ENCODE results near the gene CSNK1D.

DNA sequence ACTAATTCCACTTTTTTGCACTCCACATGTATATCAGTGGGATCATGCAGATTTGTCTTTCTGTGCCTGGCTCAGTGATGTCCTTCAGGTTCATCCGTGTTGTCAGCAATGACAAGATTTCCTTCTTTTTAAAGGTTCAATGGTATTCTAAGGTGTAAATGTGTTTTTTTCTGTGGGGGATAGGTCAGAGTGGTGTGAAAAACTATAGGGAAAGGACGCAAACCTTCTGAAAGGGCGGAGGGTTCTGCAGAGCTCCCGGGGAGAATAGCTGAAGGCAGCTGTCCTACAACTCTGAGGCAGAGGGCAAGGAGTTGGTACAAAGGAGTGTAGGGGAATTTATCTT is 21.9 kb upstream of the CSNK1D start:
- TF ChIP-seq, protein P1, sequence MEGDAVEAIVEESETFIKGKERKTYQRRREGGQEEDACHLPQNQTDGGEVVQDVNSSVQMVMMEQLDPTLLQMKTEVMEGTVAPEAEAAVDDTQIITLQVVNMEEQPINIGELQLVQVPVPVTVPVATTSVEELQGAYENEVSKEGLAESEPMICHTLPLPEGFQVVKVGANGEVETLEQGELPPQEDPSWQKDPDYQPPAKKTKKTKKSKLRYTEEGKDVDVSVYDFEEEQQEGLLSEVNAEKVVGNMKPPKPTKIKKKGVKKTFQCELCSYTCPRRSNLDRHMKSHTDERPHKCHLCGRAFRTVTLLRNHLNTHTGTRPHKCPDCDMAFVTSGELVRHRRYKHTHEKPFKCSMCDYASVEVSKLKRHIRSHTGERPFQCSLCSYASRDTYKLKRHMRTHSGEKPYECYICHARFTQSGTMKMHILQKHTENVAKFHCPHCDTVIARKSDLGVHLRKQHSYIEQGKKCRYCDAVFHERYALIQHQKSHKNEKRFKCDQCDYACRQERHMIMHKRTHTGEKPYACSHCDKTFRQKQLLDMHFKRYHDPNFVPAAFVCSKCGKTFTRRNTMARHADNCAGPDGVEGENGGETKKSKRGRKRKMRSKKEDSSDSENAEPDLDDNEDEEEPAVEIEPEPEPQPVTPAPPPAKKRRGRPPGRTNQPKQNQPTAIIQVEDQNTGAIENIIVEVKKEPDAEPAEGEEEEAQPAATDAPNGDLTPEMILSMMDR (IDR thresholded peaks at IDR 0.05) = no peak
- TF ChIP-seq EZH2 (IDR thresholded peaks at IDR 0.05; ENCODE audit: borderline replicate concordance, insufficient read depth, low read depth, low read length, poor library complexity, severe bottlenecking) = no peak

Data from B cell (primary cell).